H1 (cell line): ENCODE measurements around the gene CAST. TPM values are rescaled to one million over a fixed set of nuclear protein-coding genes. Genes with fewer than 3 reads are reported as not detected.

Experiments
- CBX8 ChIP-seq: fragments of 300-800, 300-1000 bp; sonication (generic); IDR thresholded peaks from 2 replicates; pipeline ENCODE4 v1.7.1; 2016; ENCODE audit warnings: low read depth, low read length, borderline replicate concordance
- CEBPB ChIP-seq: IDR thresholded peaks from 2 replicates; pipeline ENCODE4 v1.6.1; 2012; ENCODE audit warnings: low read depth, low read length
- CHD2 ChIP-seq: IDR thresholded peaks from 2 replicates; pipeline ENCODE4 v1.6.1; 2012; ENCODE audit warnings: low read length, improper control_type of control experiment
- EP300 ChIP-seq, 2 experiments: IDR thresholded peaks; 1 replicate in 1 of 2; 2 replicates in 1 of 2; pipeline ENCODE4 v1.6.1; 2011 to 2012; ENCODE audit warnings: low read depth in 2 of 2, low read length in 2 of 2, mild to moderate bottlenecking in 2 of 2, borderline replicate concordance in 1 of 2, inconsistent platforms in 1 of 2, moderate library complexity in 1 of 2
- JUN ChIP-seq: IDR thresholded peaks from 2 replicates; pipeline ENCODE4 v1.6.1; 2011; ENCODE audit warnings: low read depth, mild to moderate bottlenecking, improper control_type of control experiment, low read length
- PHF8 ChIP-seq: fragments of 200-600 bp; sonication (generic); conservative IDR thresholded peaks from 2 replicates; pipeline ENCODE4 v1.7.1; 2012; ENCODE audit warnings: low read depth, mild to moderate bottlenecking, inconsistent platforms, low read length, moderate library complexity
- TEAD4 ChIP-seq: IDR thresholded peaks from 2 replicates; pipeline ENCODE4 v1.6.1; 2012; ENCODE audit warnings: low read depth, low read length, inconsistent platforms, mixed read lengths
- USF2 ChIP-seq: IDR thresholded peaks from 2 replicates; pipeline ENCODE4 v1.6.1; 2011; ENCODE audit warnings: low read length, improper control_type of control experiment
- polyA plus RNA-seq, 7 experiments: library from polyadenylated mRNA; depleted of rRNA in 3 of 7; stranded (reverse) in 5 of 7; unstranded in 2 of 7; fragments of >200 nt in 5 of 7; fragments of 200-250 nt in 2 of 7; gene quantifications; 1 replicate in 5 of 7; 2 replicates in 1 of 7; 4 replicates in 1 of 7; pipeline versions ENCODE4 v1.2.1 to v1.2.3, GENCODE V29; 2011 to 2013; ENCODE audit warnings: missing spikeins in 2 of 7, mixed read lengths in 2 of 7
- total RNA-seq: library from RNA; stranded (reverse); fragmentation: NEBNext Ultra II Directional; extraction: Animal tissue kit (Norgen Biotek cat#: 25700); gene quantifications from 2 replicates; pipeline ENCODE4 v1.2.1, GENCODE V29; 2021

CAST gene
- total and polyA plus RNA-seq, 2 of the 8 experiments (the other 6 are each of a cell fraction or from before 2014, with no cell fraction given), result 9.0 to 48.2 TPM

DNA sequence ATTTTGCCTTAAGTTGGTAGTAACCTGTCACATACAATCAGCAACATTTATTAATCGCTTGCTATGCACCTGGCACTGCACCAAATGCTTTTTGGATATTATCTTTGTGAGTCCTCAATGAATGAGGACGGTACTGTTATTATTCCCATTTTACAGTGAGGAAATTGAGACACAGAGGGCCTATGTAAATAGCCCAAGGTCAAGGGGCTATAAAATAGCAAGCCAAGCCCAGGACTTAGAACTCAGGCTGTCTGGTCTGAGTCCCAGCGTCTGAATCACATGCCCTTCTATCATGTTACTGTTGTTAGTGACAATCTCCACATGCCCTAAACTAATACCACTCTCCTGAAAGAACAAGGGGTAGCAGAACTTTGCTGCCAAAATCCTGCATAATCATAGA, 85.5 kb downstream of the CAST start (continued):
- TF ChIP-seq USF2 (no peak), JUN (no peak), CHD2 (no peak), PHF8 (no peak), CBX8 (no peak), TEAD4 (no peak), EP300 (IDR thresholded peaks at IDR 0.05; ENCODE audit: borderline replicate concordance in 1 of 2, low read depth in 2 of 2, low read length in 2 of 2) (no peak), CEBPB (no peak)
